ENCODE measurements around the gene CLPTM1. TPM values are rescaled to one million over a fixed set of nuclear protein-coding genes. Genes with fewer than 3 reads are reported as not detected.

The CLPTM1 gene
- total and polyA plus RNA-seq, 2 donors (not counting 1 experiment from before 2014, with no cell fraction given): 121 to 129 TPM

- no peak overlapping the region for H3K4me3 ChIP-seq (ENCODE audit: control extremely low read depth in 1 of 5, extremely low read depth in 1 of 5, insufficient read depth in 1 of 5, low read depth in 2 of 5, low read length in 4 of 5)
- intact Hi-C loops (cut with micrococcal nuclease): no loop called here
- H3K4me2 ChIP-seq (replicated peaks; ENCODE audit: low read depth, low read length, poor library complexity, severe bottlenecking): no peak overlapping the region
- ChIA-PET POLR2A (no interaction called here), CTCF (interaction anchor here (1.0 kb wide), 1 partner anchor 55 kb away, joined by 3 read pairs; no protein-coding TSS in a partner anchor)
- H3K36me3 ChIP-seq (replicated peaks in 1 of 2; ENCODE audit: control extremely low read depth in 1 of 2, control insufficient read depth in 1 of 2, extremely low read depth in 1 of 2, insufficient read depth in 2 of 2, low read length in 1 of 2): peaks cover 0 to 40% of the 10 kb centered on the region in 2 experiments
- H3K9ac ChIP-seq (ENCODE audit: low read length): no peak overlapping the region
- H4K20me1 ChIP-seq (ENCODE audit: control insufficient read depth, insufficient read depth, low read length, poor library complexity, severe bottlenecking): no peaks in the 10 kb centered on the region
- no peaks in the 10 kb centered on the region for H3K79me2 ChIP-seq (ENCODE audit: control insufficient read depth, insufficient read depth, low read length)
- no peaks in the 10 kb centered on the region for H3K9me3 ChIP-seq (ENCODE audit: control extremely low read depth in 1 of 3, control insufficient read depth in 2 of 3, insufficient read depth in 1 of 3, low read length in 2 of 3)
- DNase-seq: no peak
- no peaks in the 10 kb centered on the region for H3K27me3 ChIP-seq (replicated peaks in 1 of 4; ENCODE audit: control extremely low read depth in 1 of 4, control insufficient read depth in 3 of 4, insufficient read depth in 4 of 4, low read length in 3 of 4)
- H3K27ac ChIP-seq (ENCODE audit: low read length in 2 of 2): no peak overlapping the region
- ATAC-seq (ENCODE audit: low read depth): no peak
- Mint-ChIP-seq H3K27me3 (no peaks in the 10 kb centered on the region), H3K27ac (no peak overlapping the region), H3K4me1 (peaks cover 7% of the 10 kb centered on the region), H3K9me3 (ENCODE audit: insufficient read depth) (no peaks in the 10 kb centered on the region), H3K4me3 (no peak overlapping the region)
- H2AFZ ChIP-seq (ENCODE audit: insufficient read depth, low read depth, low read length, poor library complexity, severe bottlenecking): no peak overlapping the region
- no peak for TF ChIP-seq EZH2 (IDR thresholded peaks at IDR 0.05; ENCODE audit: borderline replicate concordance, insufficient read depth, low read depth, low read length, poor library complexity, severe bottlenecking)
- TF ChIP-seq, protein P1, sequence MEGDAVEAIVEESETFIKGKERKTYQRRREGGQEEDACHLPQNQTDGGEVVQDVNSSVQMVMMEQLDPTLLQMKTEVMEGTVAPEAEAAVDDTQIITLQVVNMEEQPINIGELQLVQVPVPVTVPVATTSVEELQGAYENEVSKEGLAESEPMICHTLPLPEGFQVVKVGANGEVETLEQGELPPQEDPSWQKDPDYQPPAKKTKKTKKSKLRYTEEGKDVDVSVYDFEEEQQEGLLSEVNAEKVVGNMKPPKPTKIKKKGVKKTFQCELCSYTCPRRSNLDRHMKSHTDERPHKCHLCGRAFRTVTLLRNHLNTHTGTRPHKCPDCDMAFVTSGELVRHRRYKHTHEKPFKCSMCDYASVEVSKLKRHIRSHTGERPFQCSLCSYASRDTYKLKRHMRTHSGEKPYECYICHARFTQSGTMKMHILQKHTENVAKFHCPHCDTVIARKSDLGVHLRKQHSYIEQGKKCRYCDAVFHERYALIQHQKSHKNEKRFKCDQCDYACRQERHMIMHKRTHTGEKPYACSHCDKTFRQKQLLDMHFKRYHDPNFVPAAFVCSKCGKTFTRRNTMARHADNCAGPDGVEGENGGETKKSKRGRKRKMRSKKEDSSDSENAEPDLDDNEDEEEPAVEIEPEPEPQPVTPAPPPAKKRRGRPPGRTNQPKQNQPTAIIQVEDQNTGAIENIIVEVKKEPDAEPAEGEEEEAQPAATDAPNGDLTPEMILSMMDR (IDR thresholded peaks at IDR 0.05): no peak
- H3K4me1 ChIP-seq (ENCODE audit: control insufficient read depth in 2 of 2, insufficient read depth in 2 of 2, low read length in 2 of 2): no peaks in the 10 kb centered on the region
- 97% methylated on average over 30 of the region's 44 CpGs for WGBS (ENCODE audit: insufficient coverage)
Measured at GRCh38 chr19:44992336-44993163, 37.4 kb downstream of the CLPTM1 start.

DNA sequence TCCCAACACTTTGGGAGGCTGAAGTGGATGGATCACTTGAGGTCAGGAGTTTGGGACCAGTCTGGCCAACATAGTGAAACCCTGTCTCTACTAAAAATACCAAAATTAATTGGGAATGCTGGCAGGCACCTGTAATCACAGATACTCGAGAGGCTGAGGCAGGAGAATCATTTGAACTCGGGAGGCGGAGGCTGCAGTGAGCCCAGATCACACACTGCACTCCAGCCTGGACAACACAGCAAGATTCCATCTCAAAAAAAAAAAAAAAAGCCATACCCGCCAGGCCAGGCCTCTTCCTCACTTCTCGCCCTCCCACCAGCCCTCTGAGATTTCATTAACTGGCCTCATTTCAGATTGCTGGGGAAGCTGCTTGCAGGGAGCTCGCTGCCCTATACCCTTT is 38.3 kb downstream of the CLPTM1 start:
- DNase-seq: no peak
- H3K27ac ChIP-seq (ENCODE audit: low read length in 2 of 2): no peak overlapping the region
- no peaks in the 10 kb centered on the region for H4K20me1 ChIP-seq (ENCODE audit: control insufficient read depth, insufficient read depth, low read length, poor library complexity, severe bottlenecking)
- intact Hi-C loops (cut with micrococcal nuclease): no loop called here
- H3K79me2 ChIP-seq (ENCODE audit: control insufficient read depth, insufficient read depth, low read length): no peaks in the 10 kb centered on the region
- no peak overlapping the region for H3K4me2 ChIP-seq (replicated peaks; ENCODE audit: low read depth, low read length, poor library complexity, severe bottlenecking)
- peaks cover 7% of the 10 kb centered on the region for H3K4me1 Mint-ChIP-seq
- no peak overlapping the region for H3K4me3 Mint-ChIP-seq
- H3K4me1 ChIP-seq (ENCODE audit: control insufficient read depth in 2 of 2, insufficient read depth in 2 of 2, low read length in 2 of 2): no peaks in the 10 kb centered on the region
- no peak overlapping the region for H3K4me3 ChIP-seq (ENCODE audit: control extremely low read depth in 1 of 5, extremely low read depth in 1 of 5, insufficient read depth in 1 of 5, low read depth in 2 of 5, low read length in 4 of 5)
- POLR2A ChIA-PET: interaction anchor here (0.7 kb wide), 1 partner anchor 977 kb away, joined by 5 read pairs; no protein-coding TSS in a partner anchor
- CTCF ChIA-PET: interaction anchor here (1.0 kb wide), 1 partner anchor 66 kb away, joined by 3 read pairs; no protein-coding TSS in a partner anchor
- H3K9me3 Mint-ChIP-seq (ENCODE audit: insufficient read depth): no peaks in the 10 kb centered on the region
- H3K27me3 Mint-ChIP-seq: no peaks in the 10 kb centered on the region
- H3K9me3 ChIP-seq (ENCODE audit: control extremely low read depth in 1 of 3, control insufficient read depth in 2 of 3, insufficient read depth in 1 of 3, low read length in 2 of 3): no peaks in the 10 kb centered on the region
- WGBS (ENCODE audit: insufficient coverage): 93% methylated on average over 5 of the region's 6 CpGs
- H3K36me3 ChIP-seq (replicated peaks in 1 of 2; ENCODE audit: control extremely low read depth in 1 of 2, control insufficient read depth in 1 of 2, extremely low read depth in 1 of 2, insufficient read depth in 2 of 2, low read length in 1 of 2): peaks cover 0 to 32% of the 10 kb centered on the region in 2 experiments
- no peak overlapping the region for H2AFZ ChIP-seq (ENCODE audit: insufficient read depth, low read depth, low read length, poor library complexity, severe bottlenecking)
- no peak for TF ChIP-seq EZH2 (IDR thresholded peaks at IDR 0.05; ENCODE audit: borderline replicate concordance, insufficient read depth, low read depth, low read length, poor library complexity, severe bottlenecking)
- TF ChIP-seq, protein P1 (IDR thresholded peaks at IDR 0.05): no peak
- peak overlapping the region; percentile 3 for H3K27ac Mint-ChIP-seq
- H3K9ac ChIP-seq (ENCODE audit: low read length): no peak overlapping the region
- H3K27me3 ChIP-seq (replicated peaks in 1 of 4; ENCODE audit: control extremely low read depth in 1 of 4, control insufficient read depth in 3 of 4, insufficient read depth in 4 of 4, low read length in 3 of 4): no peaks in the 10 kb centered on the region
- ATAC-seq (ENCODE audit: low read depth): no peak
